Measurements from ENCODE around the gene STX11. TPM values are rescaled to one million over a fixed set of nuclear protein-coding genes. Genes with fewer than 3 reads are reported as not detected.

The STX11 gene
- total RNA-seq, 1 experiment from 2014 or later = 1.3 TPM

DNA sequence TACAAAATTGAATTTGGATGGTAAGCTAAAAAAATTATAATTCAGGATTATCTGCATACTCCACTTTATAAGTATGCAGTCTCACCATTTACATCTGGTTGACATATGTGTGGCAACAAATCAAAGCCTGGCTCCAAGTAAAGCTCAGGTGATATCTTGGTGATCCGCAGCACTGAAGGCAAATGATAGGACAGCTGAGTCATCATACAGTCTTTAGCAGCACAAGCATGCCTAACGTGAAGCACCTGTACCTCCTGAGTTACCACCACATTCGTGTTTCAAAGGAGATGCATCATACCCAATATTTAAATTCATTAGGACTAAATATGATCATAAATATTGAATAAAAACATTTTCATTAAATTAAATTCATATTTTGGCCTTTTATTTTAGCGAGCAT lies 11.8 kb upstream of the STX11 start:
- Histone ChIP-seq H3K27me3 (replicated peaks; ENCODE audit: control insufficient read depth, insufficient read depth, low read length) (no peaks in the 10 kb centered on the region), H3K4me1 (no peaks in the 10 kb centered on the region), H3K9me3 (no peaks in the 10 kb centered on the region), H3K4me3 (ENCODE audit: low read depth, low read length) (no peak overlapping the region), H3K36me3 (ENCODE audit: control insufficient read depth, insufficient read depth, low read length) (no peaks in the 10 kb centered on the region)
- no TSS peak for BruUV-seq (replicated peaks)
- Mint-ChIP-seq H3K27me3 (ENCODE audit: insufficient read depth, unreplicated experiment) (no peaks in the 10 kb centered on the region), H3K27ac (ENCODE audit: unreplicated experiment) (no peak overlapping the region), H3K36me3 (ENCODE audit: insufficient read depth, unreplicated experiment) (no peaks in the 10 kb centered on the region), H3K9me3 (ENCODE audit: unreplicated experiment) (no peaks in the 10 kb centered on the region), H3K4me3 (ENCODE audit: unreplicated experiment) (no peak overlapping the region), H3K4me1 (ENCODE audit: low read depth, unreplicated experiment) (no peaks in the 10 kb centered on the region)
- TF ChIP-seq, protein P1, sequence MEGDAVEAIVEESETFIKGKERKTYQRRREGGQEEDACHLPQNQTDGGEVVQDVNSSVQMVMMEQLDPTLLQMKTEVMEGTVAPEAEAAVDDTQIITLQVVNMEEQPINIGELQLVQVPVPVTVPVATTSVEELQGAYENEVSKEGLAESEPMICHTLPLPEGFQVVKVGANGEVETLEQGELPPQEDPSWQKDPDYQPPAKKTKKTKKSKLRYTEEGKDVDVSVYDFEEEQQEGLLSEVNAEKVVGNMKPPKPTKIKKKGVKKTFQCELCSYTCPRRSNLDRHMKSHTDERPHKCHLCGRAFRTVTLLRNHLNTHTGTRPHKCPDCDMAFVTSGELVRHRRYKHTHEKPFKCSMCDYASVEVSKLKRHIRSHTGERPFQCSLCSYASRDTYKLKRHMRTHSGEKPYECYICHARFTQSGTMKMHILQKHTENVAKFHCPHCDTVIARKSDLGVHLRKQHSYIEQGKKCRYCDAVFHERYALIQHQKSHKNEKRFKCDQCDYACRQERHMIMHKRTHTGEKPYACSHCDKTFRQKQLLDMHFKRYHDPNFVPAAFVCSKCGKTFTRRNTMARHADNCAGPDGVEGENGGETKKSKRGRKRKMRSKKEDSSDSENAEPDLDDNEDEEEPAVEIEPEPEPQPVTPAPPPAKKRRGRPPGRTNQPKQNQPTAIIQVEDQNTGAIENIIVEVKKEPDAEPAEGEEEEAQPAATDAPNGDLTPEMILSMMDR (IDR thresholded peaks at IDR 0.05; ENCODE audit: insufficient read depth in 1 of 2, low read depth in 1 of 2, low read length in 1 of 2, severe bottlenecking in 1 of 2, unreplicated experiment in 1 of 2) = no peak
- intact Hi-C loops (cut with micrococcal nuclease; ENCODE audit: unreplicated experiment) = no loop called here
- POLR2A ChIA-PET = no interaction called here
- CTCF ChIA-PET = no interaction called here
- no peak for DNase-seq

DNA sequence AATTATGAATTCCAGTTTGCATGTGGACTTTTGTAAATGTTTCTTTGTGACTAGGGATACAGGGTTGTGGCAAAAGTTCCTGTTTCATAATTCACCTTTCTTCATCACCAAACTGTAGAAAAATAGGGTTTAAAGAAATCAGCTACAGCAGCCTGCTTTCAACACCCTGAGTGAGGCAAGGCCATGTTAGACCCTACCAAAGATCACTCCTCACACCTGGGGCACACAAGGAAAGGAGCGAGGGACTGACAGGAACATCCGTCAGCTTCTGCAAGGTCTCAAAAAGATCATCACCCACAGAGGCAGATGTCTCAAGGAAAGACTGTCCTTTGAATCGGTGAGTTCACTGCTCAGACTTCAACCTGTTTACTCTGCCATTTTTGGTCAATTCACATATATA lies 10.5 kb upstream of the STX11 start:
- no peak overlapping the region for H3K4me3 Mint-ChIP-seq (ENCODE audit: unreplicated experiment)
- no peaks in the 10 kb centered on the region for H3K4me1 Mint-ChIP-seq (ENCODE audit: low read depth, unreplicated experiment)
- H3K9me3 ChIP-seq = no peaks in the 10 kb centered on the region
- no peak for DNase-seq
- H3K27me3 Mint-ChIP-seq (ENCODE audit: insufficient read depth, unreplicated experiment) = no peaks in the 10 kb centered on the region
- intact Hi-C loops (cut with micrococcal nuclease; ENCODE audit: unreplicated experiment) = no loop called here
- H3K27me3 ChIP-seq (replicated peaks; ENCODE audit: control insufficient read depth, insufficient read depth, low read length) = no peaks in the 10 kb centered on the region
- H3K4me3 ChIP-seq (ENCODE audit: low read depth, low read length) = no peak overlapping the region
- no peak overlapping the region for H3K27ac Mint-ChIP-seq (ENCODE audit: unreplicated experiment)
- TF ChIP-seq, protein P1 (IDR thresholded peaks at IDR 0.05; ENCODE audit: insufficient read depth in 1 of 2, low read depth in 1 of 2, low read length in 1 of 2, severe bottlenecking in 1 of 2, unreplicated experiment in 1 of 2) = no peak
- BruUV-seq (replicated peaks) = no TSS peak
- no peaks in the 10 kb centered on the region for H3K36me3 Mint-ChIP-seq (ENCODE audit: insufficient read depth, unreplicated experiment)
- no peaks in the 10 kb centered on the region for H3K9me3 Mint-ChIP-seq (ENCODE audit: unreplicated experiment)
- no peaks in the 10 kb centered on the region for H3K4me1 ChIP-seq
- POLR2A ChIA-PET = no interaction called here
- CTCF ChIA-PET = interaction anchor here (0.6 kb wide), 1 partner anchor 35 kb away, joined by 3 read pairs; no protein-coding TSS in a partner anchor
- no peaks in the 10 kb centered on the region for H3K36me3 ChIP-seq (ENCODE audit: control insufficient read depth, insufficient read depth, low read length)

DNA sequence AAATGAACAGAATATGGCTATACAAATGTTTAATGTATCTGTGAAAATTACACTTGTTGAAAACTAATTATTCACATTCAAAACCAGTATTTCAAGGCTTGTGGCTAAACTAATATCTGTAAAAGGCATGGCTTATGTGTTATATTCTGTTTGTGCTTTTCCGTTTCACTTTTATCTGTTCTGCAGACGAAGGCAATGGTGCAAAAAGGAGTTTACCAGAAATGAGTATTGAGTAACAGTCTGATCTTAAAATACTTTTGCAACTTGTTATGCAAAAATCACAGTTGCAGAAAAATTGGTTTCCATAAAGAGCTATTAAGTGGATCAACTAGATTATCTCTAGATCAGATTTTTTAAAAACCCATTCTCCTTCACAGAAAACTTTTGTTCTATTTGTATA lies 9.4 kb upstream of the STX11 start:
- no peaks in the 10 kb centered on the region for H3K36me3 ChIP-seq (ENCODE audit: control insufficient read depth, insufficient read depth, low read length)
- Mint-ChIP-seq H3K9me3 (ENCODE audit: unreplicated experiment) (no peaks in the 10 kb centered on the region), H3K36me3 (ENCODE audit: insufficient read depth, unreplicated experiment) (no peaks in the 10 kb centered on the region), H3K27me3 (ENCODE audit: insufficient read depth, unreplicated experiment) (no peaks in the 10 kb centered on the region), H3K4me1 (ENCODE audit: low read depth, unreplicated experiment) (no peaks in the 10 kb centered on the region), H3K27ac (ENCODE audit: unreplicated experiment) (no peak overlapping the region), H3K4me3 (ENCODE audit: unreplicated experiment) (no peak overlapping the region)
- TF ChIP-seq, protein P1 (IDR thresholded peaks at IDR 0.05; ENCODE audit: insufficient read depth in 1 of 2, low read depth in 1 of 2, low read length in 1 of 2, severe bottlenecking in 1 of 2, unreplicated experiment in 1 of 2) = no peak
- POLR2A ChIA-PET = no interaction called here
- intact Hi-C loops (cut with micrococcal nuclease; ENCODE audit: unreplicated experiment) = no loop called here
- no peak for DNase-seq
- H3K9me3 ChIP-seq = no peaks in the 10 kb centered on the region
- CTCF ChIA-PET = no interaction called here
- BruUV-seq (replicated peaks) = no TSS peak
- no peak overlapping the region for H3K4me3 ChIP-seq (ENCODE audit: low read depth, low read length)
- H3K4me1 ChIP-seq = no peaks in the 10 kb centered on the region
- no peaks in the 10 kb centered on the region for H3K27me3 ChIP-seq (replicated peaks; ENCODE audit: control insufficient read depth, insufficient read depth, low read length)

Measured in Caco-2 (cell line).